K562 (cell line): ENCODE measurements around the gene LAIR1. TPM values are rescaled to one million over a fixed set of nuclear protein-coding genes. Genes with fewer than 3 reads are reported as not detected.
"Not testable (repeated sequence)": the region's sequence is repeated elsewhere in the genome, so short reads cannot be mapped to it uniquely, and the experiment has no call there.

Experiments used
- ATAC-seq: fragments of 200-7000 bp; cut with Tn5 transposase; 3 replicates; pipeline ENCODE4 v1.9.1; 2020; ENCODE audit warnings: moderate library complexity
- BruUV-seq: library from RNA; stranded (reverse); fragments of 400-500 nt; replicated peaks from 2 replicates; lab custom pipeline; 2021; lab: Mats Ljungman, UMichigan
- CTCF ChIA-PET: fragments of 300-600 bp; formaldehyde crosslinking; extraction: SDS; loops from one replicate; lab custom pipeline; 2021; ENCODE audit warnings: low intra/inter-chr PET ratio; lab: Yijun Ruan, JAX
- POLR2A ChIA-PET: fragments of 300-600, 350-650 bp; sonication (Branson Sonifier 250); formaldehyde crosslinking; extraction: SDS; loops from one replicate; lab custom pipeline; 2021; ENCODE audit warnings: antibody characterized with exemption, inconsistent platforms; lab: Yijun Ruan, JAX
- DNase-seq, 4 experiments: peaks; one replicate each; pipeline versions ENCODE4 v3.0.0 to v3.0.0-alpha.2; 2011 to 2018; ENCODE audit warnings: low spot score in 3 of 4, mixed read lengths in 3 of 4; ENCODE audit errors: extremely low read depth in 1 of 4
- FAIRE-seq: peaks from 2 replicates; lab custom pipeline; 2011; peaks lifted over from hg19 to GRCh38; lab: Jason Lieb, UNC
- H2AFZ ChIP-seq: 2 replicates; pipeline ENCODE4 v1.6.0; 2011; ENCODE audit warnings: low read depth, low read length, control low read depth, inconsistent platforms
- H3K27ac ChIP-seq: fragments of 200-600 bp; 3 replicates; pipeline ENCODE4 v1.8.0; 2011; ENCODE audit warnings: low read depth, mild to moderate bottlenecking, control low read depth, inconsistent platforms, low read length, moderate library complexity, mixed read lengths; ENCODE audit errors: extremely low read depth
- H3K27me3 ChIP-seq, 2 experiments: fragments of 300-600 bp in 1 of 2; 2 replicates in 1 of 2; 3 replicates in 1 of 2; pipeline versions ENCODE4 v1.6.0 to v1.8.0; 2011; ENCODE audit warnings: inconsistent platforms in 2 of 2, low read length in 2 of 2, mild to moderate bottlenecking in 1 of 2, mixed read lengths in 1 of 2, moderate library complexity in 1 of 2; ENCODE audit not compliant: control insufficient read depth in 2 of 2, insufficient read depth in 2 of 2
- H3K36me3 ChIP-seq: fragments of 300-600 bp; 3 replicates; pipeline ENCODE4 v1.8.0; 2011; ENCODE audit warnings: mild to moderate bottlenecking, low read length, inconsistent platforms; ENCODE audit not compliant: control insufficient read depth, insufficient read depth
- H3K4me1 ChIP-seq, 2 experiments: fragments of 200-600 bp in 1 of 2; replicated peaks in 1 of 2; 2 replicates in 1 of 2; 3 replicates in 1 of 2; pipeline versions ENCODE4 v1.5.1 to v1.8.0; 2011; ENCODE audit warnings: inconsistent platforms in 2 of 2, low read length in 2 of 2, mild to moderate bottlenecking in 1 of 2, mixed read lengths in 1 of 2, moderate library complexity in 1 of 2; ENCODE audit not compliant: control insufficient read depth in 2 of 2, insufficient read depth in 2 of 2
- H3K4me2 ChIP-seq: 2 replicates; pipeline ENCODE4 v1.6.1; 2011; ENCODE audit warnings: low read length, control low read depth, inconsistent platforms, mixed read lengths; ENCODE audit not compliant: insufficient read depth
- H3K4me3 ChIP-seq: fragments of 200-600 bp; sonication (generic), shearing (Covaris generic); 2 replicates; pipeline ENCODE4 v1.5.1; 2016; ENCODE audit warnings: control low read depth, inconsistent platforms
- H3K79me2 ChIP-seq: fragments of 200-600 bp; 3 replicates; pipeline ENCODE4 v1.8.0; 2011; ENCODE audit warnings: low read length, inconsistent platforms; ENCODE audit not compliant: control insufficient read depth, insufficient read depth
- H3K9ac ChIP-seq, 2 experiments: 2 replicates each; pipeline versions ENCODE4 v1.6.0 to v1.6.1; 2011; ENCODE audit warnings: low read depth in 2 of 2, low read length in 2 of 2, control low read depth in 1 of 2, inconsistent platforms in 1 of 2, mild to moderate bottlenecking in 1 of 2, mixed read lengths in 1 of 2; ENCODE audit not compliant: insufficient read depth in 1 of 2
- H3K9me1 ChIP-seq: one replicate; pipeline ENCODE4 v1.6.0; 2011; ENCODE audit warnings: inconsistent platforms, mild to moderate bottlenecking, low read length, moderate library complexity; ENCODE audit not compliant: control insufficient read depth, insufficient read depth
- H3K9me3 ChIP-seq: replicated peaks from 2 replicates; pipeline ENCODE4 v1.5.1; 2011; ENCODE audit warnings: low read depth, low read length, inconsistent platforms; ENCODE audit not compliant: control insufficient read depth, insufficient read depth
- H4K20me1 ChIP-seq: replicated peaks from 2 replicates; pipeline ENCODE4 v1.6.1; 2011; ENCODE audit warnings: low read length, inconsistent platforms, mixed read lengths; ENCODE audit not compliant: control insufficient read depth, insufficient read depth
- CEBPB ChIP-seq: fragments of 450-650 bp; IDR thresholded peaks from 2 replicates; pipeline ENCODE4 v1.6.1; 2016; ENCODE audit warnings: missing genetic modification characterization, missing compliant biosample characterization
- CEBPG ChIP-seq, 3 experiments: fragments of 200-800 bp in 1 of 3; sonication (Bioruptor generic) in 1 of 3; sonication (generic) in 1 of 3; formaldehyde crosslinking in 1 of 3; IDR thresholded peaks in 2 of 3; conservative IDR thresholded peaks in 1 of 3; 2 replicates each; pipeline versions ENCODE4 v1.6.1 to v1.8.0; 2016 to 2022; ENCODE audit warnings: missing compliant biosample characterization in 2 of 3, missing genetic modification characterization in 2 of 3, mild to moderate bottlenecking in 1 of 3, missing genetic modification reagents in 1 of 3
- CTCF ChIP-seq, 3 experiments: IDR thresholded peaks in 2 of 3; conservative IDR thresholded peaks in 1 of 3; 2 replicates each; pipeline ENCODE4 v1.5.1; 2011 to 2012; ENCODE audit warnings: low read length in 3 of 3, mild to moderate bottlenecking in 3 of 3, control low read depth in 2 of 3, improper control_type of control experiment in 1 of 3, inconsistent platforms in 1 of 3, low read depth in 1 of 3, mixed read lengths in 1 of 3, moderate library complexity in 1 of 3; ENCODE audit not compliant: insufficient read depth in 2 of 3
- VEZF1 ChIP-seq: fragments of 200-800 bp; sonication (Bioruptor generic); IDR thresholded peaks from 2 replicates; pipeline ENCODE4 v1.6.1; 2017; ENCODE audit warnings: missing genetic modification characterization, missing compliant biosample characterization
- WGBS: fragments of 100-300 bp; shearing (Covaris generic); methylation state at CpG from one replicate; pipeline ENCODE4 v1.1.6; 2016; ENCODE audit warnings: low coverage, mixed read lengths; ENCODE audit not compliant: insufficient coverage; ENCODE audit errors: missing lambda C conversion rate; 5-methylcytosine and 5-hydroxymethylcytosine counted together
- in situ Hi-C: fragments of 300-500 bp; cut with MboI; formaldehyde crosslinking; loops from 4 replicates; pipeline ENCODE4 v1.15.0; 2018; ENCODE audit warnings: inconsistent platforms, mixed read lengths
- intact Hi-C: fragments of 100-400 bp; cut with micrococcal nuclease; formaldehyde crosslinking; loops from 2 replicates; pipeline ENCODE4 v1.14.2; 2022
- polyA plus RNA-seq, 8 experiments: library from polyadenylated mRNA; depleted of rRNA in 4 of 8; stranded (reverse) in 5 of 8; unstranded in 3 of 8; fragments of >200 nt; fragmentation: Nextera tagmentation in 2 of 8; fragmentation: Illumina TruSeq in 1 of 8; extraction: Ambion mirVana in 2 of 8; extraction: Trizol in 1 of 8; gene quantifications; 2 replicates each; pipeline versions ENCODE4 v1.2.1 to v1.2.3, GENCODE V29; 2011 to 2014; ENCODE audit warnings: inconsistent platforms in 1 of 8, missing spikeins in 1 of 8
- total RNA-seq, 7 experiments: library from RNA; depleted of rRNA in 6 of 7; stranded (reverse); fragments of >200 nt in 6 of 7; fragmentation: Illumina TruSeq in 2 of 7; extraction: Trizol in 2 of 7; gene quantifications; 2 replicates each; pipeline versions ENCODE4 v1.2.1 to v1.2.3, GENCODE V29; 2011 to 2021; ENCODE audit warnings: low replicate concordance in 1 of 7

LAIR1 gene
- total and polyA plus RNA-seq, 9 of the 15 experiments (the other 6 are each of a cell fraction or from before 2014, with no cell fraction given) = 0.12 to 0.54 (median 0.24) TPM; not detected in 6

GRCh38 chr19:54361680-54362422, 2.9 kb downstream of the LAIR1 start:
- intact Hi-C loops; H3K4me2 ChIP-seq; H3K27ac ChIP-seq; BruUV-seq; H3K79me2 ChIP-seq; POLR2A ChIA-PET; CTCF ChIA-PET; DNase-seq; H4K20me1 ChIP-seq; H2AFZ ChIP-seq; ATAC-seq; H3K9me3 ChIP-seq; H3K9me1 ChIP-seq; H3K9ac ChIP-seq; H3K4me1 ChIP-seq; H3K36me3 ChIP-seq; H3K4me3 ChIP-seq; TF ChIP-seq CEBPG (CRISPR knock-in tag; IDR thresholded peaks at IDR 0.05): not testable (repeated sequence)
- WGBS = 8% methylated on average over 3 of the region's 10 CpGs
- in situ Hi-C loops = loop anchor here (5.0 kb wide), 1 partner anchor 145 kb away; no protein-coding TSS in a partner anchor
- peak; percentile 67 for TF ChIP-seq CEBPB
- peak in 1 of 2 experiments; percentile 61; a peak in 2 of 4 replicates for TF ChIP-seq CEBPG (tag; conservative IDR thresholded peaks at IDR 0.05 in 1 of 2, IDR thresholded peaks at IDR 0.05 in 1 of 2)
- peak; percentile 61 for FAIRE-seq
- peaks cover 3 to 35% of the 10 kb centered on the region in 2 experiments; a peak in 3 of 5 replicates for H3K27me3 ChIP-seq

GRCh38 chr19:54359149-54359820, 5.4 kb downstream of the LAIR1 start:
- H3K9me3 ChIP-seq, intact Hi-C loops, H3K4me3 ChIP-seq, H3K79me2 ChIP-seq, H3K27ac ChIP-seq, H4K20me1 ChIP-seq, in situ Hi-C loops, DNase-seq, CTCF ChIA-PET, H3K9me1 ChIP-seq, H3K4me1 ChIP-seq, H3K4me2 ChIP-seq, H3K36me3 ChIP-seq, POLR2A ChIA-PET, H3K9ac ChIP-seq, BruUV-seq, H2AFZ ChIP-seq: not testable (repeated sequence)
- peaks cover 2 to 42% of the 10 kb centered on the region in 2 experiments; a peak in 3 of 5 replicates for H3K27me3 ChIP-seq
- TF ChIP-seq CTCF (IDR thresholded peaks at IDR 0.05 in 2 of 3, conservative IDR thresholded peaks at IDR 0.05 in 1 of 3; ENCODE audit: insufficient read depth in 2 of 3, low read depth in 1 of 3, low read length in 3 of 3) = peak; percentile 12 to 29 (median 27); a peak in 2 of 6 replicates
- peak; percentile 27; the same call in 1 of the 2 replicates for TF ChIP-seq VEZF1 (CRISPR knock-in tag)
- peak; percentile 96 for FAIRE-seq
- peak; percentile 98 for ATAC-seq
- WGBS = 2% methylated on average over 10 of the region's 21 CpGs
